A549 treated with DMSO at 1 μM for 4 hours (cell line): ENCODE measurements around the gene XNDC1N. TPM values are rescaled to one million over a fixed set of nuclear protein-coding genes. Genes with fewer than 3 reads are reported as not detected.

ENCODE experiments used
- total RNA-seq: library from RNA; stranded (reverse); fragments of 200-300 nt; extraction: Qiagen RNA extraction; gene quantifications from 5 replicates; pipeline ENCODE4 v1.2.3, GENCODE V29; 2022; ENCODE audit warnings: low read depth

XNDC1N gene, protein sequence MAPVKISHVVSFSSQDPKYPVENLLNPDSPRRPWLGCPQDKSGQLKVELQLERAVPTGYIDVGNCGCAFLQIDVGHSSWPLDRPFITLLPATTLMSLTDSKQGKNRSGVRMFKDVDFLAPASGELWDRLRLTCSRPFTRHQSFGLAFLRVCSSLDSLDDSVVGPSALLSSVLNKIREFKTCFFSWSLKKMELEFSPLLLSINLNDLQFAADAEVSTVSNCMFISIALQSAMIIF
- total RNA-seq, result 3.2 to 4.4 TPM (median 3.9 TPM) in 5 replicates

DNA sequence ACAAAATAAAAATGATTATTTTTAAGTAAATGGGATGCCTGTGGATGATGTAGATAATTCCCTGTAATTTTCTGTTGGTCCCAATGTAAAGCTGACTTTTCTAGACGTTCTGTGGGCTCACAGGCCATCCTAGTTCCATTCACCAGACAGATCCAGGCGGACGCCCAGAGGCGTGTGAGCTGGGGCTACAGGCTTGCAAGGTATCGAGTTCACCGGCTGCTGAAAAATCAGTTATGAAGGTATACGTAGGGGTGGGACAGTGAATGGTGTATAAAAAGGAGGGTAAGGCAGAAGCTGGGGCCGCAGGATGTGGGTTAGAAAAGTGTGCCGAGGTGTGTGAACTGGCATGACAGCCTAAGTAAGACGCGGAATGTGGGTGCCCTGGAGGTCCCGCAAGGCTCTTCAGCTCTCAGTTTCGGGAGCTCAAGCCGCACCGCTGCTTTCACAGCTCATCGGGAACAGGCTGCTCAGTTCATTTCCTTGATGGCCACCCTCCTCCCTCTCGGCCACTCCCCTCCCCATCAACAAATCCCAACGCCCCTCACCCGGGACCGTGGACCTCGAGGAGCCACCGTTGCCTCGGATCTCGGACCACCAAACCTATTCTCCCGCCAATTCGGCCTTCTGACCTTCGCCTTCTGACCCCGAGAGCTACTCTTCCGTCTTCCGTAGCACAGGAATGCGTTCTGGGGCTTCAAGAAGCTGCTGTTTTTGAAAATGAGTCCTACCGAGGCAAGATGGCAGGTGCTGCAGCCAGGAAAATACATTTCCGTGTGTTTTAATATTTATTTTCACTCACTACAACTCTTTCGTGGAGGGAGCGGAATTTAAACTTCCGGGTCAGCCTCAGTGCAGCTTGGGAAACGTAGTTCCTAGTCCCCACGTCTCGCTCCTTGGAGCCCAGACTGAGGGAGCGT lies at the start of gene XNDC1N:
Gene XNDC1N (minus strand): TSS at position 775 of the 917 bp plus-strand sequence. CDS start 5,241 bp downstream, outside the sequence.

DNA sequence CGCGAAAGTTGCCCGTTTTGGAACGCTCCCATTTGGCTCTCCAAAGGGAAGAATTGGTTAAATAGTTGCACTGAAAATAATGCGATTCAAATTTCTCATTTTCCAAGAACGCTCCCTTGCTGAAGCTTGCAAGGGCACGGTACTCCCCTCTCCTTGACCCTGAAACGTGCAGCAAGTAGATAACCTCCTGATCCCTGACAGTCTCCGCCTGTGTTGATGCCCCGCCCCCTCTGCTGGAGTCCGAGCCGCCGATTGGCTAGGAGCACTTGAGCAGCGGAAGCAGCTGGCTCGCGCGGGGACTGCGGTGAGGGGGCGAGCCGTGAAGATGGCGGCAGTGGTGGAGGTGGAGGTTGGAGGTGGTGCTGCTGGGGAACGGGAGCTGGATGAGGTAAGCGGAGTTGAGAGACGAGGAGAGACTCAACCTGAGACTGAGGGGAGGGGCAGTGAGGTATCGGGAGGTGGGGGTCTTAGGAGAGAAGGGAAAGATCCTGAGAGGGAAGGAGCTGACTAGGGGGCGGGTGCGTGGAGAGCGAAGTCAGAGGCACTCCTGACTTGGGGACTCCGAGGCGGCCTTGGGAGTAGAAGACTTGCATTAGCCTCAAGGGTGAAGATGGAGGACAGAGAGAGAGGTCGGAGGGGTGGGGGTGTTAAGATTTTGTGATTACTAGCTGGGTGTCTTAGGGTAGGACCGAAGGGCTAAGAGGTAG lies 496 bp upstream of the XNDC1N start, which contains the start of gene RNF121:
Gene RNF121 (plus strand): TSS at position 310 of the 707 bp plus-strand sequence. CDS start 16 bp downstream, at position 326.

Other genes with a start within 250 kb of the XNDC1N start
- gene DEFB108B, start 95.4 kb downstream of the XNDC1N start, total RNA-seq, result not detected in 5 replicates
- gene DEFB131B, start 50.1 kb downstream of the XNDC1N start, total RNA-seq, result not detected in 5 replicates
- 56.5 to 61.4 TPM (median 59.3 TPM) in 5 replicates for gene RNF121, start 452 bp upstream of the XNDC1N start, total RNA-seq
- gene IL18BP, start 70.3 kb upstream of the XNDC1N start, total RNA-seq, result 3.8 to 5.8 TPM (median 5.1 TPM) in 5 replicates
- 62.5 to 80.7 TPM (median 71.1 TPM) in 5 replicates for gene NUMA1, start 151.9 kb upstream of the XNDC1N start, total RNA-seq
- 7.8 to 9.8 TPM (median 9.1 TPM) in 5 replicates for gene LRRC51, start 152.3 kb upstream of the XNDC1N start, total RNA-seq
- 131 to 154 TPM (median 137 TPM) in 5 replicates for gene LAMTOR1, start 174.7 kb upstream of the XNDC1N start, total RNA-seq
- not detected in 5 replicates for gene TOMT, start 177.3 kb upstream of the XNDC1N start, total RNA-seq
- gene ANAPC15, start 184.1 kb upstream of the XNDC1N start, total RNA-seq, result 83.1 to 88.8 TPM (median 86.7 TPM) in 5 replicates
- 0.18 TPM in 1 of 5 replicates, not detected in the others for gene FOLR3, start 207.1 kb upstream of the XNDC1N start, total RNA-seq